Muscle of leg (tissue), 11 donors: ENCODE data around the gene LMF1. TPM values are rescaled to one million over a fixed set of nuclear protein-coding genes. Genes with fewer than 3 reads are reported as not detected.

Experiments used
- DNase-seq: peaks from one replicate; pipeline ENCODE4 v3.0.0; 2013
- H3K27ac ChIP-seq: one replicate; pipeline ENCODE4 v1.5.1; 2013; ENCODE audit warnings: mild to moderate bottlenecking, low read length, control low read depth
- H3K27me3 ChIP-seq: one replicate; pipeline ENCODE4 v1.6.1; 2013; ENCODE audit warnings: low read length; ENCODE audit not compliant: control insufficient read depth, insufficient read depth
- H3K36me3 ChIP-seq: one replicate; pipeline ENCODE4 v1.6.1; 2013; ENCODE audit warnings: low read length; ENCODE audit not compliant: control insufficient read depth, insufficient read depth
- H3K4me1 ChIP-seq: one replicate; pipeline ENCODE4 v1.6.1; 2013; ENCODE audit warnings: low read length; ENCODE audit not compliant: control insufficient read depth, insufficient read depth
- H3K4me3 ChIP-seq: one replicate; pipeline ENCODE4 v1.5.1; 2013; ENCODE audit warnings: low read length, control low read depth
- H3K9me3 ChIP-seq: replicated peaks from 2 replicates; pipeline ENCODE4 v1.6.1; 2013; ENCODE audit warnings: low read depth, low read length; ENCODE audit not compliant: control insufficient read depth
- WGBS: methylation state at CpG from one replicate; pipeline ENCODE4 v1.1.5; 2013; ENCODE audit warnings: missing lambda C conversion rate; ENCODE audit not compliant: insufficient coverage; 5-methylcytosine and 5-hydroxymethylcytosine counted together
- polyA plus RNA-seq, 8 donors: library from polyadenylated mRNA; unstranded; fragments of 120-200 nt; gene quantifications; one replicate each; pipeline versions ENCODE4 v1.2.1 to v1.2.3, GENCODE V29; 2013; ENCODE audit warnings: inconsistent platforms in 1 of 8, low replicate concordance in 1 of 8; ENCODE audit not compliant: insufficient read length in 8 of 8, insufficient read depth in 1 of 8
- total RNA-seq: library from RNA; stranded (reverse); fragments of 120-200 nt; gene quantifications from one replicate; pipeline ENCODE4 v1.2.4, GENCODE V29; 2013

The LMF1 gene
- total and polyA plus RNA-seq, 9 donors, result 8.7 to 14.1 (median 10.2) TPM

GRCh38 chr16:924063-924462 lies 46.7 kb downstream of the LMF1 start:
- Histone ChIP-seq H3K27me3 (no peaks in the 10 kb centered on the region), H3K9me3 (peaks cover 7% of the 10 kb centered on the region), H3K4me3 (no peak overlapping the region), H3K27ac (no peak overlapping the region), H3K4me1 (peaks cover 32% of the 10 kb centered on the region), H3K36me3 (peaks cover 11% of the 10 kb centered on the region)
- DNase-seq, result no peak
- WGBS, result no CpG with 5 or more reads among the region's 5 CpGs

- WGBS, result 97% methylated on average over 7 of the region's 9 CpGs
- no peak for DNase-seq
- Histone ChIP-seq H3K36me3 (peaks cover 8% of the 10 kb centered on the region), H3K4me1 (peaks cover 35% of the 10 kb centered on the region), H3K9me3 (peaks cover 7% of the 10 kb centered on the region), H3K27me3 (no peaks in the 10 kb centered on the region), H3K27ac (no peak overlapping the region), H3K4me3 (no peak overlapping the region)
Observed at GRCh38 chr16:923184-923583, 47.6 kb downstream of the LMF1 start.

GRCh38 chr16:922051-922450 lies 48.7 kb downstream of the LMF1 start:
- Histone ChIP-seq H3K27ac (no peak overlapping the region), H3K9me3 (peaks cover 7% of the 10 kb centered on the region), H3K36me3 (peaks cover 8% of the 10 kb centered on the region), H3K27me3 (no peaks in the 10 kb centered on the region), H3K4me3 (peak overlapping the region; percentile 11), H3K4me1 (peaks cover 41% of the 10 kb centered on the region)
- no peak for DNase-seq
- WGBS, result 76% methylated on average over 11 of the region's 13 CpGs

- peaks cover 6% of the 10 kb centered on the region for H3K36me3 ChIP-seq
- H3K27me3 ChIP-seq, result no peaks in the 10 kb centered on the region
- H3K4me1 ChIP-seq, result peaks cover 45% of the 10 kb centered on the region
- 77% methylated on average over 26 of the region's 32 CpGs for WGBS
- DNase-seq, result no peak
- peak overlapping the region; percentile 80 for H3K27ac ChIP-seq
- peaks cover 7% of the 10 kb centered on the region for H3K9me3 ChIP-seq
- peak overlapping the region; percentile 11 for H3K4me3 ChIP-seq
Observed at GRCh38 chr16:921321-921905, 49.4 kb downstream of the LMF1 start.

- Histone ChIP-seq H3K27ac (peak overlapping the region; percentile 80), H3K4me3 (no peak overlapping the region)
- WGBS, result 16% methylated on average over 12 of the region's 18 CpGs
Observed at GRCh38 chr16:920717-921116, 50.1 kb downstream of the LMF1 start.

GRCh38 chr16:920051-920681 lies 50.6 kb downstream of the LMF1 start:
- H3K27me3 ChIP-seq, result no peaks in the 10 kb centered on the region
- peak overlapping the region; percentile 80 for H3K27ac ChIP-seq
- DNase-seq, result peak; percentile 85
- H3K9me3 ChIP-seq, result peaks cover 7% of the 10 kb centered on the region
- H3K36me3 ChIP-seq, result peaks cover 2% of the 10 kb centered on the region
- 17% methylated on average over 19 of the region's 23 CpGs for WGBS
- no peak overlapping the region for H3K4me3 ChIP-seq
- peaks cover 56% of the 10 kb centered on the region for H3K4me1 ChIP-seq

More at GRCh38 chr16:920717-921116, 50.1 kb downstream of the LMF1 start:
- Histone ChIP-seq H3K9me3 (peaks cover 7% of the 10 kb centered on the region), H3K36me3 (peaks cover 2% of the 10 kb centered on the region), H3K27me3 (no peaks in the 10 kb centered on the region), H3K4me1 (peaks cover 52% of the 10 kb centered on the region)
- peak; percentile 82 for DNase-seq

- Histone ChIP-seq H3K36me3 (peaks cover 2% of the 10 kb centered on the region), H3K4me3 (no peak overlapping the region), H3K9me3 (peaks cover 7% of the 10 kb centered on the region), H3K27me3 (no peaks in the 10 kb centered on the region), H3K4me1 (peaks cover 56% of the 10 kb centered on the region), H3K27ac (peak overlapping the region; percentile 80)
- WGBS, result 76% methylated on average over 11 of the region's 15 CpGs
- no peak for DNase-seq
Observed at GRCh38 chr16:919658-920050, 51.1 kb downstream of the LMF1 start.

GRCh38 chr16:918741-919657 lies 51.8 kb downstream of the LMF1 start:
- H3K4me1 ChIP-seq, result peaks cover 60% of the 10 kb centered on the region
- DNase-seq, result no peak

GRCh38 chr16:918068-918467 lies 52.7 kb downstream of the LMF1 start:
- no peaks in the 10 kb centered on the region for H3K27me3 ChIP-seq
- H3K4me1 ChIP-seq, result peaks cover 69% of the 10 kb centered on the region
- DNase-seq, result peak; percentile 44
- no peak overlapping the region for H3K4me3 ChIP-seq
- H3K27ac ChIP-seq, result no peak overlapping the region
- 44% methylated on average over 20 of the region's 20 CpGs for WGBS
- H3K9me3 ChIP-seq, result peaks cover under 1% of the 10 kb centered on the region
- H3K36me3 ChIP-seq, result no peaks in the 10 kb centered on the region

More at GRCh38 chr16:918741-919657, 51.8 kb downstream of the LMF1 start:
- Histone ChIP-seq H3K27me3 (no peaks in the 10 kb centered on the region), H3K36me3 (peaks cover 2% of the 10 kb centered on the region), H3K9me3 (peaks cover 7% of the 10 kb centered on the region), H3K27ac (no peak overlapping the region), H3K4me3 (no peak overlapping the region)
- WGBS, result 84% methylated on average over 43 of the region's 47 CpGs

- Histone ChIP-seq H3K27me3 (no peaks in the 10 kb centered on the region), H3K36me3 (no peaks in the 10 kb centered on the region), H3K9me3 (no peaks in the 10 kb centered on the region), H3K27ac (no peak overlapping the region), H3K4me1 (peaks cover 73% of the 10 kb centered on the region), H3K4me3 (no peak overlapping the region)
- no peak for DNase-seq
- WGBS, result 79% methylated on average over 15 of the region's 21 CpGs
Observed at GRCh38 chr16:917591-918061, 53.2 kb downstream of the LMF1 start.
